NCI-H526 treated with DMSO at 0.1 percent for 48 hours (cell line): ENCODE data around the gene AMOTL1.
"Not testable (repeated sequence)": the region's sequence is repeated elsewhere in the genome, so short reads cannot be mapped to it uniquely, and the experiment has no call there.

Experiments used
- DNase-seq: peaks from one replicate; lab custom pipeline; 2025; lab: John Stamatoyannopoulos, UW

AMOTL1 gene

DNA sequence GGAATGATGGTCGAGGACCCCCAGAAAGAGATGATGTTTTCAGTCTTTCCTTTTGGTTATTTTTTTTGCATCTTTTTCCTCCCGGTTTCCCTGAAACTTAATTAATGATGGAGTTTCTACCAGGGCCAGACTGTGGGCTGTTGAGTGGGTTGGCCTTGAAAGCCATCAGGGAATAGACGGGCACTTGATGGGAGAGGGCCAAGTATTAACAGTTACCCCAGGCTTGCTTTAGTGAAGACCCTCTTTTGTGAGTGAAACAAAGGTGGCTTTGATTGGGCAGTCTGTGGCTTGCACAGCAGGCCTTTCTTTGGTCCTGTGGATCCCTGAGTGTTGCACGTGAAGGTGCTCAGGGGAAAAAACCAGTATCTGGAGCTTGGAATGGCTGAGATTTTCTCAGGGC, 56.9 kb downstream of the AMOTL1 start:
- no peak for DNase-seq

DNA sequence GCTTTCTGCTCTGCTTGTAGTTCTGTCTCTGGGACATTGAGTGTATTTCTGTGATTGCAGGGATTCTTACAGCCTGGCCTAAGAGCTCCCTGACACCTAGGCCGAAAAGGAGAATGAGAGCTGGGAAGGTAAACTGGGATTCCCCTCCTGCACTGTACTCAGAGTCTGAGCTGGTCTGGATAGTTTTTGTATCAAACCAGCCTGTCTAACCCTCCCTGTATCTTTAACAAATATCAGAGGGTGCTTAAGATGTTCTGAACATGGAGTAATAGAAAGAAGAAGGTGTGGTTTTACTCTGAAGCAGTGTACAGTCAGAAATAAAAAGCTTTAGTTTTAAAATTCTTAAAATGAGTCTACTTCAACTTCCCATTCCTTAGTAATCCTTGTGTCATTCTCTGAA, 57.3 kb downstream of the AMOTL1 start:
- no peak for DNase-seq

DNA sequence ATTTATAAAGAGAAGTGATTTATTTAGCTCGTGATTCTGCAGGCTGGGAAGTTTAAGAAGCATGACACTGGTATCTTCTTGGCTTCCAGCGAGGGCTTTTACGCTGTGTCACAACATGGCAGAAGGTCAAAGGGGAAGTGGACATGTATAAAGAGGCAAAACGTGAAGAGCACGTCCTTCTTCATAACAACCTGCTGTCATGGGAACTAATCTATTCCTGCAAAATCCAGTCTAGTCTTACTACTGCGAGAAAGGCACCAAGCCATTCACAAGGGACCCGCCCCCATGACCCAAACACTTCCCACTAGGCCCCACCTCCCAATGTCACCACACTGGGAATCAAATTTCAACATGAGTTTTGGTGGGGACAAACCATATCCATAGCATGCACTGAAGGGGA, 58.3 kb downstream of the AMOTL1 start:
- no peak for DNase-seq

DNA sequence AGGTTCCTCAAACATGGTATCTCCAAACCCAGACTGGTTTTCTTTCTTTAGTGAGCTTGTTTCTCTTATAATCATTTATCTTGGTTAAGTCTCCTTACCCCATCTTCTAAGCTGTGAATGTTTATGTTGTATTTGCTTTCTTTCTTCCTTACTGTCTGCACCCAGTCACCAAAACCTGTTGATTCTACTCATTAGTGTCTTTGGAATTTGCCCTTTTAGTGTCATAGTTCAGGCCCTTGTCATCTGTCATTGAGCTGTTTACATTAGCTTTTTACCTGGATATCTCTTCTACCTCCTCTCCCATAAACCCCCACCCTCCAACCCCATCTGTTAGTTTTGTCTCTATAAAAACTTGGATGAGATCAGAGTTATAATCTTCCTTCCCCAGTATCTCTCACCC, 59.9 kb downstream of the AMOTL1 start:
- DNase-seq, result no peak

DNA sequence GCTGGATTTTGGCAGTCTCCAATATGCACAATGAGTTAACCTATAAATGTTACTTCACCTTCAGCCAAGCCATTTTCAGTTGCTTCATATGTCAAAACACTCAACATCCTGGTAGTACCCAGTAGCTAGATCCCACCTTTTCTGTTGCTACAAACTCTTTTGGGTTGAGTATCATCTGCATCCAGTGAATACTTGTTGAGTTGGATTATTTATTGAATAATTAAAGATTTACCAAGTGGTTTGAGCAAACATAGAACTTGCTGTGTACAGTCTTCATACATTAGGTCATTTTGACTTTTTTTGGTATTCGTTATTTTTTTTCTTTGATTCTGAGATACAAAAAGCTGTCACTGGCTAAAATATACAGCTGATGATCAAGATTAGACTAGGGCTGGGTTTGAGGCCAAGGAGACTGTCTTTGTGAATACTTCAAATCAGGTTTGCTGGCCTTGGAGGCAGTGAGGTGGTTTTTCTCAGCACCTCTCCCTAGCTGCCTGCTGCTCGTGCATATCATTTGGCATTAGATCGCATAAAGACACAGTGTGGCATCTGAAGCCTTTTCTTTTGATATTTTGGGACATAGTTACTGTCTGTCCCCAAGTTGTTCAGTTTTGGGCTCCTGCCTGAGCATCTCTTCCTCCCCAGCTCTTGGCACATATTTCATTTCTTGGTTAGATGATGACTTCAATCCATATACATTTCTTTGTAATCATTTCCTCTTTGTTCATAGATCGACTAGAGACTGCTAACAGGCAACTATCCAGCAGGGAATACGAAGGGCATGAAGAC, 62.8 kb downstream of the AMOTL1 start:
- no peak for DNase-seq

GRCh38 chr11:94831529-94831928, 63.4 kb downstream of the AMOTL1 start:
- DNase-seq, result no peak

DNA sequence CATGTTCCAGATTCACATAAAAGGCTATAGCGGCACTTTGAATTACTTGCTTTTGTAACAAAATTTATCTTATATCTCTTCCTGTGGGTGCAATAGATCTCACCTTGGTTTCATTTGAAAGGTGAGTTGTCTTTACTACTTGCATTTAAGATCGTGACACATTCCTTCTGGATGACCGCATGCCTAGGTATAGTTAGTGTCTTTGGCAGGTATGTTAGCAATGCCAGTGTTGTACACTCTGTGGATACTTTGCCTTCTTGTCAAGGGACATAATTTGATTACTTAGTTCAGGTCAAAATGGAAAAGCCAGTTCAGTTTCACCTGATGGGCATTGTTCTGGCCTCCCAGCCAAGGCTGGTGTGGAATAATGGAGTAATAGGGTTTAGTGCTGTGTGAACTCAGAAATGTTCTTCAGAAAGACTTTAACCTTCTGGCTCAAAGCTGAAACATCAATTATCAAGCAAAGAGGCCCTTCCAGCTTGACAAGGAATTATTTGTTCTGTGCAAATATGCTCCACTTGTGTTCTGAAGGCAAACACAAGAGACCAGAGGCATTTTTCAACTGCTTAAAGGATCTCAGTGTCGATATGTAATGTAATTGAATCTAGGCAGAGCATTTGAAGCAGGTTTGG, 64.6 kb downstream of the AMOTL1 start:
- DNase-seq, result no peak

- no peak for DNase-seq
These were observed 66.9 kb downstream of the AMOTL1 start for GRCh38 chr11:94834911-94835593.

GRCh38 chr11:94835594-94835927, 67.4 kb downstream of the AMOTL1 start:
- DNase-seq, result no peak

DNA sequence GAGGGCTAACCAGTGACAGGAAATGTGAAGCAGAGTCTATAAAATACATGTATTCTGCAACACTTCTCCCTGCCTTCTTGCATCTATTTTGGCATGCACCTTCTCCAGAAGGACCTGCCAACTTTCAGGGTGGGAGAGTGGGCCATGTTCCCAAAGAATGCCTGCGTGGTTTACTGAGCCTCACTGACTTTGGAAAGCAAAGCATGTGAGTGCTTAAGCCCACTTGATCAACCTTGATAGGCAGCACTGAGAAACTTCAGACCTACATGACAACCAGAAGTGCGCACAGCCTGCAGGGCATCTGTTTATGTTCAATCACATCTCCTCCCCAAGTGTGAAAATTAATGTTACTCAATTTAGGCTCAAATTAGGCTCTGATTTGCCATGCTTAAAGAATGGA, 69.2 kb downstream of the AMOTL1 start:
- no peak for DNase-seq

GRCh38 chr11:94838027-94838731, 70.0 kb downstream of the AMOTL1 start:
- no peak for DNase-seq

- DNase-seq, result no peak
These were observed 72.1 kb downstream of the AMOTL1 start for GRCh38 chr11:94840209-94840608.

GRCh38 chr11:94844031-94844430, 75.9 kb downstream of the AMOTL1 start:
- no peak for DNase-seq

- peak; percentile 87 for DNase-seq
These were observed 77.5 kb downstream of the AMOTL1 start for GRCh38 chr11:94845622-94846021.

DNA sequence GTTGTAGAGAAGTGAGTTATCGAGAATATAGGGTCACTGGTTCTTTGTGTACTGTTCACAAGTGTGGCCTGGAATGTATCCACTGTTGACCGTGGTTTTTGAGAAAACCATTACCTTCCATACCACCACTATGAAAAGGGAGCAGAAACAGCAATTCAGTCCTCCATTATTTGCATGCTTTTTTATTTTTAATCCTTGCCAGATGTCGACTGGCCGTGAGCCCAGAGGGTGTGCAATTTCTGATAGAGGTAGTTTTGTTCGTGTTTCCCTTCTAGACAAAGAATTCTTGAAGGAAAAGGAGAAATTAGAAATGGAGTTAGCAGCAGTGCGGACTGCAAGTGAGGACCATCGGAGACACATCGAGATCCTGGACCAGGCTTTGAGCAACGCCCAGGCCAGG, 81.7 kb downstream of the AMOTL1 start:
- DNase-seq, result no peak

DNA sequence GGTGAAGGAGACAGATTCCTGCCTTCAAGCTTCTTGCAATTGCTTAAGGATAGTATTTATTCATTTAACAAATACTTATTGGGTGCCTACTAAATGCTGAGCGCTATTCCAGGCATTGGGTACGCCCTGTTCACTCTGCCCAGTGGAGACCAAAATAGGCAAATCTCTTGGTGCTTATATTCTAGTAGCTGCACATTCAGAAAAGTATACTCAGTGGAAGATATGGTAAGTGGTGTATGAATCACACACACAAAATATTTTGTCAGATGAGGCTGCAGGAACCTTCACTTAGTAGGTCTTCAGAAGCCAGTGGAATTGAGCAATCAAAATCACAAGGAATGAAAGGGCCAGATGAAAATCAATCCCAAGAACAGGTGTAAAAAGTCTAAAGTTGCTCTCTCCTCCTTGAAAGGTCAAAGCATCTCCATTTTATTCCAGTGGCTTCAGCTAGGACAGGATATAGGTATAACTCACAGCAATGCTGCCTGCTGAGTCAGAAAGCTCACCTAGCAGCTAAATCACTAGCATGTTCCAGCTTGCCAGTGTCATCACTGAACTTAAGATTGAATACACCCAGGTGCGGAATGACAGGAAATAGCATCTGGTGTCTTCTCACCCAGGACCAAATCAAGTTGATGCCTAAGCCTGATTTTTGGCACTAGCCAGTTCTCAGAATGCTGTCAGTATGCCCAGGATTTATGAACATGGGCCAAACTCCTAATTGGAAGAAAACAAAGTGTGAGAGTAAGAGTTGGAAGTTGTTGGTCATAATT, 83.9 kb downstream of the AMOTL1 start:
- DNase-seq, result no peak

- not testable (repeated sequence) for DNase-seq
These were observed 85.1 kb downstream of the AMOTL1 start for GRCh38 chr11:94853288-94853687.

DNA sequence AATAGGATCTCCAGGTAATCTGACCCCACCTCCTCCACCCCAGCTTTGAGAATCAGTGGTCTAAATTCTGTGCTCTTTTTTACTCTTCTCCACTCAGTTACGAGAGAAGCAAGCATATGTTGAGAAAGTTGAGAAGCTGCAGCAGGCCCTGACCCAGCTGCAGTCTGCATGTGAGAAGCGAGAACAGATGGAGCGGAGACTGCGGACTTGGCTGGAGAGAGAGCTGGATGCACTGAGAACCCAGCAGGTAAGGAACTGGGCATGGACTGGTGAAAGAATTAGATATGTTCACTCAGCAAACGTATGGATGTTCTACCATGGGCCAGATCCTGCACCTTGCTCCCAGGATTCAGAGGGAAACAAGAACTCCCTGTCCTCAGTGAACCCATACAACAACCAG, 85.7 kb downstream of the AMOTL1 start:
- DNase-seq, result no peak

DNA sequence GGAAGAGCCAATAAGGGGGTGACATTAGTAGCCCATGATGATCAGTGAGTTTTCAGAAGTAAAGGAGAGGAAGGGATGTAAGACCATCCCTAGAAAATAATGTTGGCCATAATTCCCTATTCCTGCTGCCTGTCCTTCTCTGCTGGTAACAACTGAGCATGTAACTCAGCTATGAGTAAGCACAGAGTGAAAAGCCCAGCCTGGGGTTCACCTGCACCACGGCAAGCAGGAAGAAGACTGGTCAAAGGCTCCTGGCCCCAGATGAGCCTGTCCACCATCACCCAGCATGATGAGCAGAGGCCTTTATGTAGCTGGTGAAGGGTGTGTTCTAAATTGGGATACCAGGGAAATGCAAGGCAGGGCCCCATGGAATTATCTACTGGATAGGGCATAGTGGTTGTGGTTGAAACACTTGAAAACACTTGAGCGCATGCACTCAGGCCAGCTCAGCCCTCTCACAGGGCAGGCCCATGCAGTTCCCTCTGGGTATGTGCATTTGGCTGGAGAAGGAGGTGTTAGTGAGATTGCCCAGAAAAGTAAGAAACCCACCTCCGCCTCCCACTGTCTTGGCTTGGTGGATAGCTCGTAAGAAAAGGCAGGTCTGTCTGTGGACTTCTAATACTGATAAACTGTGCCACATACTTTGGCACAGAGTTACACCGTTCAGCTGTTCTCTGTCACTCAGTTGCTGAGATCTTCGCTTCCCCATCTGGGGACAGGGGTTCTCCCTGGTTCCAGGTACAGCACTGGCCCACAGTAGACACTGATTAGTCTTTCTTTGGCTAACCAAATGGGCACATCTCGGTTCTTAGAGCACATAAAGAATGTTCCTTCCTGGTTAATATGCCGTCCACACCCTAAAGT, 86.8 kb downstream of the AMOTL1 start:
- DNase-seq, result no peak

DNA sequence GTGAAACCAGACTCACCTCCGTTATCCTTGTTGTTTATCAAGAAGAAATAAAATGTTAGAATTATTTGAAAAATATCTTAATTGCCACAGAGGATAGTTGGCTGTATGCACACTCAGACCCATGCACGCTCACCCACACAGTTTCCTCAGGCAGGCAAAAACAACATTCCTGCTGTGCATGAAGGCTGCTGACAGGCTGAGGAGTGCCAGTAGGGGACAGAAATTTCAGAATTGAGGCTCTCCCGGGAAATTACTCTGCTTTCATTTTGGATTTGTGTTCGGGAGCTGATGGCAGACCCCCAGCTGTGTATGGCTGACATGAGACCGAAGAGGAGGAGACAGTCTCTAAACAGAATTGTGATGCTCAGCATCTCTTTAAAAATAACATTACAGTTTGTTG, 87.5 kb downstream of the AMOTL1 start:
- DNase-seq, result no peak

- DNase-seq, result no peak
These were observed 88.3 kb downstream of the AMOTL1 start for GRCh38 chr11:94856443-94856842.
